ENCODE measurements around the gene USP11. TPM values are rescaled to one million over a fixed set of nuclear protein-coding genes. Genes with fewer than 3 reads are reported as not detected.
"Not testable (repeated sequence)": the region's sequence is repeated elsewhere in the genome, so short reads cannot be mapped to it uniquely, and the experiment has no call there.

Gene USP11
- total RNA-seq, 1 donor from 2014 or later = 27.3 TPM

DNA sequence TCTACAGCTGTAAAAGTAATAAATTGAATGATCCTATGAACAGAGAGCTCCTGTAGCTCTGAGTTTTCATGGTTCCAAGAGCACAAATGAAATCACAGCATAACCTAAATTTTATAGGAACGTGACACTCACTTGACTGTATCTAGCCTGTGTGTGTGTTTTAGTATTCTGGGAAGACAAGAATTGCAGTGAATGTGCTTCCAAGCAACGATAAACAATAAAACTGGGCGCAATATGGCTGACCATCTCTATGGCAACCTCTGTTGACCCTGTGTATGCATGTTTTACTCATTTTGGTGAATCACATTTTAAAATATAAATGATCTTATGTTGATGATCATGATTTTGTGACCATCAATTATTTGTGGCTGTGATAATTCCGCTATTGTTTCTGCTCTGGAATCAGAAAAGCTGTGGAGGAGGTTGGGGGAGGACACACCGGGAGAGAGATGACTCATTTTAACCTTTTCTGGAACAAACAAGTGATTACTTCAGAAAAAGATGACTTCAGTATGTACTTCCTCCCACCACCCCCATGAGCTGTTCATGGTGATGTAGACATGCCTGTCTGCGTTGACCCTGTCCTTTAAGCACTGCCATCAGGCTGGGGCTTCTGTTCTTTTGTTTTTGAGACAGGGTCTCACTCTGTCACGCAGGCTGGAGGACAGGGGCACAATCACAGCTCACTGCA lies 31.8 kb downstream of the USP11 start:
- Mint-ChIP-seq H3K9me3 (no peaks in the 10 kb centered on the region), H3K4me1 (peaks cover 18% of the 10 kb centered on the region), H3K36me3 (ENCODE audit: low read depth) (no peaks in the 10 kb centered on the region), H3K4me3 (peak overlapping the region; percentile 6), H3K27me3 (no peaks in the 10 kb centered on the region), H3K27ac (peak overlapping the region; percentile 89)
- peak; percentile 56 for DNase-seq
- intact Hi-C loops (cut with micrococcal nuclease) = loop anchor here (5.0 kb wide), 1 partner anchor 32 kb away; the partner anchor contains the start of gene USP11

DNA sequence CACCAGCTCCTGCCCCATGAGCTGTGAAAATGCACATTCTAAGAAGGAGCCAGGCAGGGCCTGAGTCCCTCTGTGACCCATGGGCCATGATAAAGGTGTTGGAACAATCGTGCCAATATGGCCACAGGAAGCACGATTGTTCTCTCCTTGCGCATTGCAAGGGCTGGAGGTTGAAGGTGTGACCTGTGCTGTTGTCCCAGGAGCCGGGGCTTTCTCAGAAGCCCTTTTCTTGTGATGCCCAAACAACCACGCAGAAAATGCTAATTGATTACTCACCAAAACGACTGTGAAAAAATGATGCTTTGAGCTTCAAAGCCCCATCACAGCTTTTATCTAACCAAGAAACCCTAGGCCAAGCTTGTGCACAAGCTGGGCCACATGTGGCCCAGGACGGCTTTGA lies 33.8 kb downstream of the USP11 start:
- peaks cover 18% of the 10 kb centered on the region for H3K4me1 Mint-ChIP-seq
- no peaks in the 10 kb centered on the region for H3K9me3 Mint-ChIP-seq
- peak overlapping the region; percentile 81 for H3K27ac Mint-ChIP-seq
- intact Hi-C loops (cut with micrococcal nuclease) = loop anchor here (5.0 kb wide), 1 partner anchor 34 kb away; the partner anchor contains the start of gene USP11
- no peak overlapping the region for H3K4me3 Mint-ChIP-seq
- H3K36me3 Mint-ChIP-seq (ENCODE audit: low read depth) = no peaks in the 10 kb centered on the region
- no peak for DNase-seq
- H3K27me3 Mint-ChIP-seq = no peaks in the 10 kb centered on the region

DNA sequence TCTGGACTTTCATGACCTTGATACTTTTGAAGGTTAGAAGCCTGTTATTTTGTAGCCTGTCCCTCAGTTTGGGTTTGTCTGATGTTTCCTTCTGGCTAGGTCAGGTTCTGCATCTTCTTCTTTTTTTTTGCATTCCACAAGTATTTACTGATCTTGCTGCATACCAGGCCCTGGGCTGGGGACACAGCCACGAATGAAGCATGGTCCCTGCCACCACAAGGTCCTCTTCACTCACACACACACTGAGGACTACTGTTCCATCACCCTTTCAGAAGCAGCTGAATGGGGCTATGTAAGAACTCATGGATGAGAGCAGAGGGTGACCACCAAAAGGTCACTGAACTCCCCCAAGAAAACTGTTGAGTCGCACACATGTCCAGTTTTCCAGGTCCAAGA lies 39.2 kb downstream of the USP11 start:
- intact Hi-C loops (cut with micrococcal nuclease) = no loop called here
- no peak for DNase-seq
- no peak overlapping the region for H3K4me3 Mint-ChIP-seq
- peaks cover 4% of the 10 kb centered on the region for H3K4me1 Mint-ChIP-seq
- no peak overlapping the region for H3K27ac Mint-ChIP-seq
- no peaks in the 10 kb centered on the region for H3K27me3 Mint-ChIP-seq
- H3K36me3 Mint-ChIP-seq (ENCODE audit: low read depth) = no peaks in the 10 kb centered on the region
- H3K9me3 Mint-ChIP-seq = no peaks in the 10 kb centered on the region

DNA sequence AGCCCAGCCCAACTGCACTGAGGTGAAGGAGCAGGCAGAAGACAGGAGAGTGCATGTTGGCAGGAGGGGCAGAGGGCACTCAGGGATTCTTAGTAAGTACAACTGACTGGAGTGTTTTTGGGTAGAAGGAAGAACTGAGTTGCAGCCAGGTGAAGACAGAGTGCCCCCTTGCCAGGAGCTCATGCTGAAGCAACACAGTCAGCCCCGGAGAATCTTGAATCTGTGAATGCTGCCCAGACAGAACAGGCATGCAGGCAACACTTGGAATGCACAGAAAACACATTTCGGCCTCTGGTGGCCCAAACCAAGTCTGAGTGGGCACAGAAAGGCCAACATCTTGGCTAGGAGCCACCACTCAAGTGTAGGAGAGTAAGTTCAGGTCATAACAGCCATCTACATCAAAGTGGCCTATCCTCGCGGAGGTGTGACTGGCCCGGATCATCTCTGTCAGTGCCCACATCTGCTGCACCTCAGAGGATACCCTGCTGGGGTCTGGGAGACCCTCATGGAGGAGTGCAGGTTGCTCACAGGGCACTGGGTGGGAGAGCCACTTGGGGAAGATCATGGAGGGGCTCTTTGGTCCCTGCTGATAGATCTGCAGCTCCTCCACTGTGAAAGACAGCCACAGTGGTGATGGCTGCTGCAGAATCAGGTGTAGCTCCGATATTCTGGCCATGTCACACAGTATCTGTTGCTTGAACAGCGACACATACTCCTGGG lies 40.4 kb downstream of the USP11 start:
- Mint-ChIP-seq H3K27me3 (no peaks in the 10 kb centered on the region), H3K9me3 (no peaks in the 10 kb centered on the region), H3K36me3 (ENCODE audit: low read depth) (no peaks in the 10 kb centered on the region), H3K4me3 (no peak overlapping the region), H3K4me1 (peaks cover 2% of the 10 kb centered on the region), H3K27ac (no peak overlapping the region)
- intact Hi-C loops (cut with micrococcal nuclease) = no loop called here
- DNase-seq = no peak

DNA sequence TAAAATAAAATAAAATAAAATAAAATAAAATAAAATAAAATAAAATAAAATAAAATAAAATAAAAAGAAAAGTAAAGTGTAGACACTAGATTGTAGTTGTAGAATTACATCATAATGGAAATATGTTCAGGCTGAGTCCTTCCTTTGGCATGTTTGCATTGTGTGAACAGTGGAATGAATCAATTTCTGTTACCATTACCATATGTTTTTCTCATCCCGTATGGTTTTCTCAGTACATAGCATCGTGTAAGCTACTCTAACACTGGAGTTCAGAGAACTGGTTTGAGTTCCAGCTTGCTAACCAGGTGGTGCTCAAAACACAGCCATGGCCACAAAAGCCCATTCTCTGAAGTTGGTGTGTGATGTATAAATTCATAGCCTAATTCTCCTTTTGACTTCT lies 45.9 kb downstream of the USP11 start:
- Mint-ChIP-seq H3K4me1 (no peaks in the 10 kb centered on the region), H3K36me3 (ENCODE audit: low read depth) (no peaks in the 10 kb centered on the region), H3K27me3 (no peaks in the 10 kb centered on the region), H3K9me3 (no peaks in the 10 kb centered on the region), H3K27ac (no peak overlapping the region), H3K4me3 (no peak overlapping the region)
- intact Hi-C loops (cut with micrococcal nuclease) = no loop called here
- DNase-seq = no peak

DNA sequence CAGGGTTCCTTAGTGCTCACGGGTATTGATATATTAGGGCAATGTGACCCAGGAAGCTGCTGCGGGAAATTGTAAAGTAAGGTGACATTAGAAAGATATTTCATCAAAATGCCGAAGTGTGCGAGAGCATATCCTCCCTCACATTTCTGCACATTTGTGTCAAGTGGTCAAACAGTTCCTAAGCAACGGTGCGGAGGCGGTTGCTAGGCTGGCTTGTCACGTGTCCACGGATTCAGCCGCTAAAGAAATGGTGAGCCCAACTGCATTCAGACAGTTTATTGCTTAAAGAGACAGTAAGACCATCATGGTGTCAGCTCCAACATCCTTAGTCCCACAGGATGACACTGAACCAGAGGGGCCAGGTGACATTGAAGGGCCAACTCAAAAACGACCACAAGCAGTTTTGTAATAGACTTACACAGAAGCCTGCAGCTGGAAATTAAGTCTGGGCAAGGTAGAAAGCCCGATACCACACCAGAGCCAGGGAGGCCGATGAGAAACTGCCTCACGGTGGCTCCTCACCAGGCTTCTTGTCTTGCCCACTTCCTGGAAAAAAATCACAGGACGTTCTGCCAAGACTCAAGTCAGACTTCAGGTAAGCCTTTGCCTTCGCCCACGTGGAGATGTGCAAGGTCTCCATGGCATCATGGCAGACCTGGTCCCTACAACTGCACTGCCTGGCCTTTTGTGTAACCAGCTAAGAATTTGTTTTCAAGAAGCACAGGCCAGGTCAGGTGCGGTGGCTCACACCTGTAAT lies 50.4 kb downstream of the USP11 start:
- Mint-ChIP-seq H3K4me3 (no peak overlapping the region), H3K27ac (no peak overlapping the region), H3K27me3 (no peaks in the 10 kb centered on the region), H3K36me3 (ENCODE audit: low read depth) (no peaks in the 10 kb centered on the region), H3K9me3 (no peaks in the 10 kb centered on the region), H3K4me1 (no peaks in the 10 kb centered on the region)
- peak; percentile 56 for DNase-seq
- intact Hi-C loops (cut with micrococcal nuclease) = no loop called here

DNA sequence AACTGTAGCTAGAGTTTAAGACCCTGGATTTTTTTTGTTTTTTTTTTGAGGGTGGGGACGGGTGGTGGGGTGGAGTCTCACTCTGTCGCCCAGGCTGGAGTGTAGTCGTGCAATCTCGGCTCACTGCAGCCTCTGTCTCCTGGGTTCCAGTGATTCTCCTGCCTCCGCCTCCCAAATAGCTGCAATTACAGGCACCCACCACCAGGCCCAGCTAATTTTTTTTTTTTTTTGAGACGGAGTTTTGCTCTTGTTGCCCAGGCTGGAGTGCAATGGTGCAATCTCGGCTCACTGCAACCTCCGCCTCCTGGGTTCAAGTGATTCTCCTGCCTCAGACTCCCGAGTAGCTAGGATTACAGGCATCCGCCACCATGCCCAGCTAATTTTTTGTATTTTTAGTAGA lies 51.8 kb downstream of the USP11 start:
- H3K27me3 Mint-ChIP-seq; H3K36me3 Mint-ChIP-seq (ENCODE audit: low read depth); intact Hi-C loops (cut with micrococcal nuclease); DNase-seq; H3K4me3 Mint-ChIP-seq; H3K4me1 Mint-ChIP-seq; H3K27ac Mint-ChIP-seq; H3K9me3 Mint-ChIP-seq: not testable (repeated sequence)

DNA sequence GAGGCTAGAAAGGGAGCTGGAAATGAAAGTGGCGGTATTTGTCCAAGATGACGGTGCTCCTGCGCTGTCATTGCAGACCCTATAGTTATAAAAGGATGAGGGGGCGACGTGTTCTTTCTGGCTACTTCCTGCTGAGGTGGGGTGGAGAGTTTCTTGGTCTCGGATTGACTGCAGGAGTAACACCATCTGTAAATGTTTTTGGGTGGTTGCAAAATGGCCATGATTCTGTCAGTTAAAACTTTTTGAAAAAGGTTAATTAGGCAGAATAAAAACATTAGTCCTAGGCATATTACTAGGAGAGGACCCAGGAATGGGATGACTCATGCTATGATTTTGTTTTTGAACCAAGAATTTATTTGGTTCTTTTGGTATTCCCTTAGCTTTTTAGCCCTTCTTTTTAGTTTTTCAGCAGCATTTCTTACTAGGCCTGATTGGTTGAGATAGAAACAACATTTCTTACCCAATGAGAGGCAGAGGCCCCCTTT lies 53.1 kb downstream of the USP11 start:
- Mint-ChIP-seq H3K9me3 (no peaks in the 10 kb centered on the region), H3K36me3 (ENCODE audit: low read depth) (no peaks in the 10 kb centered on the region), H3K4me1 (no peaks in the 10 kb centered on the region), H3K27ac (no peak overlapping the region), H3K4me3 (no peak overlapping the region), H3K27me3 (no peaks in the 10 kb centered on the region)
- no peak for DNase-seq
- intact Hi-C loops (cut with micrococcal nuclease) = no loop called here

DNA sequence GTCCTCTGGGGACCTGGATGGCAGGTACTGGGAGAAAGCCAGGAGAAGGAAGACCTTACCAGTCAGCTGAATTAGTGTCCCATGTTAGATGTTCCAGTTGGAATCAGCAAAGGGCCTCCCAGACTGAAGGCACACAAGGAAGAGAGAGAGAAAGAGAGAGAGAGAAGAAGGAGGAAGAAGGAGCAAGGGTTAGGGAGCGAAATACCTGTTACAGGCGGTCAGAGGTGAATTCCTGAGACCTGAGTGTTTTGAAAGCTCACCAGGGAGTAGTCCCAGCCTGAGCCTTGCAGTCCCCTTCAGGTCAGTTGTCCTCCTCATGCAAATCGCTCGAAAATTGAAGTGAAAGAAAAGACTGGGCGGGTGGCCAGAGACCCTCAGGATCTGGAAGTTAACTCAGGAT lies 60.3 kb downstream of the USP11 start:
- DNase-seq = no peak
- Mint-ChIP-seq H3K4me1 (no peaks in the 10 kb centered on the region), H3K4me3 (no peak overlapping the region), H3K27me3 (peaks cover 2% of the 10 kb centered on the region), H3K27ac (no peak overlapping the region), H3K9me3 (no peaks in the 10 kb centered on the region), H3K36me3 (ENCODE audit: low read depth) (no peaks in the 10 kb centered on the region)
- intact Hi-C loops (cut with micrococcal nuclease) = no loop called here

DNA sequence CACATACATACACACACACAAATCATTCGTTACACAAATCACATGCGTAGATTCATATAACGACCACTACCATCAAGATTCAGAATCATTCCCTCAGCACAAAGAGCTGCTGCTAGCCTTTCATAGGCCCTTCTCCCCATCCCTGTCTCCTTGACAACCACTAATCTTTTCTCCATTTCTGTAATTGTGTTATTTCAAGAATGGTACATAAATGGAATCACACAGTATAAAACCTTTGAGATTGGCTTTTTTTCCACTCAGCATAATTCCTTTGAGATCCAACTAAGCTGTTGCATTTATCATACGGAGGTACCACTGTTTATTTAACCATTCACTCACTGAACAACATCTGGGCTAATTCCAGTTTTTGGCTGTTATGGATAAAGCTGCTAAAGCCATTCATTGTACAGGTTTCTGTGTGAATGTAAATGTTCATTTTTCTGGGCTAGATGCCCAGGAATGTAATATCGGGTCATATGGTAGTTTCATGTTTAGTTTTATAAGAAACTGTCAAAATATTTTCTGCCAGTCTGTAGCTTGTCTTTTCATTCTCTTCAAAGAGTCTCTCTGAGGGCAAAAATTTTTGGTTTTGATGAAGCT lies 64.1 kb downstream of the USP11 start:
- Mint-ChIP-seq H3K27me3 (peaks cover 2% of the 10 kb centered on the region), H3K27ac (no peak overlapping the region), H3K4me3 (no peak overlapping the region), H3K36me3 (ENCODE audit: low read depth) (no peaks in the 10 kb centered on the region), H3K9me3 (no peaks in the 10 kb centered on the region), H3K4me1 (no peaks in the 10 kb centered on the region)
- no peak for DNase-seq
- intact Hi-C loops (cut with micrococcal nuclease) = no loop called here

DNA sequence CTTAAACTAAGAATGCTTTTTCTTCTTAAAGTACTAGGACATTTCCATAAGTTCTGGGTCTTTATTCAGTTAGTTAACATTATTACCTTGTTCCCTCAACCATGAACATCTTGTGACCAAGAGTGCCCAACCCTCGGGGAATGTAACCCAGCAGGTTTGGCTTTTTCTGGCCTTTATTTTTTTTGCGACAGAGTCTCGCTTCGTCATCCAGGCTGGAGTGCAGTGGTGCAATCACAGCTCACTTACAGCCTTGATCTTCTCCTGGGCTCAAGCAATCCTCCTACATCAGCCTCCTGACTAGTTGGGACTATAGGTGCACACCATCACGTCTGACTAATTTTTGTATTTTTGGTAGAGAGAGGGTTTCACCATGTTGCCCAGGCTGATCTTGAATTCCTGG lies 65.1 kb downstream of the USP11 start:
- Mint-ChIP-seq H3K27me3 (no peaks in the 10 kb centered on the region), H3K9me3 (no peaks in the 10 kb centered on the region), H3K4me1 (no peaks in the 10 kb centered on the region), H3K36me3 (ENCODE audit: low read depth) (no peaks in the 10 kb centered on the region), H3K27ac (no peak overlapping the region), H3K4me3 (no peak overlapping the region)
- intact Hi-C loops (cut with micrococcal nuclease) = no loop called here
- no peak for DNase-seq
